Body of pancreas (tissue), 4 donors: ENCODE measurements around the gene TACC2.

Experiments
- POLR2A ChIP-seq, 3 donors: fragments of 450-650 bp; IDR thresholded peaks; one replicate each; pipeline ENCODE4 v1.6.1; 2016; ENCODE audit warnings: antibody characterized with exemption in 3 of 3, mild to moderate bottlenecking in 2 of 3
- TF ChIP-seq, protein P1 (sequence below), 7 experiments: fragments of 450-650 bp in 4 of 7; fragments of 200-600 bp in 3 of 7; sonication (generic) in 3 of 7; IDR thresholded peaks; one replicate each; pipeline ENCODE4 v1.5.1; 2016 to 2019; ENCODE audit warnings: antibody characterized with exemption in 7 of 7

DNA sequence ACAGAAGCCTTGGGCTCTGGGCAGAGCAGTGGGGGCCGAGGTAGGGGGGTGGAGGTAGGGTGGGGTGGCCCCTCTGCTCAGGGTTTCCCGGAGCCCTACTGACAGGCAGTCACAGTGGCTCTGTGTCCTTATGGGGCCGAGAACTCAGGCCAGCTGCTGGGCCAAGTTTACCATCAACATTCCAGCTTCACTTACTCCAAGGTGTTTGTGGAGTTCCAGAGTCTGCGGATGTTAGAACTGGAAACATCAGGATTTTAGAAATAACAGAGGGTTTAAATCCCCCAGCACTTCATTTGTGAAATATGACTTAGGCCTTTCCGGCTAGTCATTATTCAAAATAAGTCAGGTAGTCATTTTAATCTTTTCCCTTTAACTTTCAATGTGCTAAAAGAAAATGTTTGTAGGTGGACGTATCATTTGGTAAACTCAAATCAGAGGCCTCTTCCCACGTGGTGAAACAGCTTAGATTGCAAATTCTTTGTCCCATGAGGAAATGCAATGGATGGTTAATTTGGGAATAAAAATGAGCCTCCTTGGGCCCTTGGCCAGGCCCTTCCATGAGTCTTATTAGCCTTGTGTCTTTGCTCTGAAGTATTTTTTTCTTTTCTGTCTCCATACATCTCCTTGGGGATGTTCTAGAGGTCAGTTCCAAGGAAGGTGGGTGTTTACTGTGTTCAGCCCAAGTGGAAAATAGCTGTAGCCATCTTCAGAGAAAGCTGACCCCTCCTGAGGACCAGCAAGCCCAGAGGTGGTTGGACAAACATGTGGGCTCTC, 182.5 kb downstream of the TACC2 start:
- TF ChIP-seq, protein P1, sequence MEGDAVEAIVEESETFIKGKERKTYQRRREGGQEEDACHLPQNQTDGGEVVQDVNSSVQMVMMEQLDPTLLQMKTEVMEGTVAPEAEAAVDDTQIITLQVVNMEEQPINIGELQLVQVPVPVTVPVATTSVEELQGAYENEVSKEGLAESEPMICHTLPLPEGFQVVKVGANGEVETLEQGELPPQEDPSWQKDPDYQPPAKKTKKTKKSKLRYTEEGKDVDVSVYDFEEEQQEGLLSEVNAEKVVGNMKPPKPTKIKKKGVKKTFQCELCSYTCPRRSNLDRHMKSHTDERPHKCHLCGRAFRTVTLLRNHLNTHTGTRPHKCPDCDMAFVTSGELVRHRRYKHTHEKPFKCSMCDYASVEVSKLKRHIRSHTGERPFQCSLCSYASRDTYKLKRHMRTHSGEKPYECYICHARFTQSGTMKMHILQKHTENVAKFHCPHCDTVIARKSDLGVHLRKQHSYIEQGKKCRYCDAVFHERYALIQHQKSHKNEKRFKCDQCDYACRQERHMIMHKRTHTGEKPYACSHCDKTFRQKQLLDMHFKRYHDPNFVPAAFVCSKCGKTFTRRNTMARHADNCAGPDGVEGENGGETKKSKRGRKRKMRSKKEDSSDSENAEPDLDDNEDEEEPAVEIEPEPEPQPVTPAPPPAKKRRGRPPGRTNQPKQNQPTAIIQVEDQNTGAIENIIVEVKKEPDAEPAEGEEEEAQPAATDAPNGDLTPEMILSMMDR (IDR thresholded peaks at IDR 0.05) = no peak
- TF ChIP-seq POLR2A (IDR thresholded peaks at IDR 0.05) = no peak
